Prostate gland (tissue), 2 donors: ENCODE measurements around the gene CDC42BPB. TPM values are rescaled to one million over a fixed set of nuclear protein-coding genes. Genes with fewer than 3 reads are reported as not detected.

ENCODE experiments used
- DNase-seq: peaks from one replicate; pipeline ENCODE4 v3.0.0-alpha.2; 2019; ENCODE audit warnings: low spot score
- H3K27ac ChIP-seq, 2 donors: fragments of 200-600 bp; sonication (generic); 2 replicates each; pipeline ENCODE4 v1.5.1; 2017 to 2019
- H3K27me3 ChIP-seq: fragments of 200-600 bp; sonication (generic); replicated peaks from 2 replicates; pipeline ENCODE4 v1.5.1; 2019; ENCODE audit not compliant: insufficient read depth
- H3K36me3 ChIP-seq, 2 donors: fragments of 200-600 bp; sonication (generic); 1 replicate in 1 of 2; 2 replicates in 1 of 2; pipeline versions ENCODE4 v1.5.1 to v1.8.1; 2017 to 2019
- H3K4me1 ChIP-seq: fragments of 200-600 bp; sonication (generic); replicated peaks from 2 replicates; pipeline ENCODE4 v1.5.1; 2019
- H3K4me3 ChIP-seq, 2 donors: fragments of 200-600 bp; sonication (generic); 2 replicates each; pipeline ENCODE4 v1.5.1; 2017 to 2019
- H3K9me3 ChIP-seq: fragments of 200-600 bp; sonication (generic); 2 replicates; pipeline ENCODE4 v1.5.1; 2017
- CTCF ChIP-seq, 4 experiments: fragments of 200-600 bp in 2 of 4; fragments of 450-650 bp in 2 of 4; sonication (generic) in 2 of 4; IDR thresholded peaks; 1 replicate in 3 of 4; 2 replicates in 1 of 4; pipeline ENCODE4 v1.5.1; 2016 to 2019; ENCODE audit warnings: antibody characterized with exemption in 4 of 4, mild to moderate bottlenecking in 2 of 4, moderate library complexity in 2 of 4
- POLR2A ChIP-seq: fragments of 450-650 bp; IDR thresholded peaks from one replicate; pipeline ENCODE4 v1.6.1; 2016; ENCODE audit warnings: antibody characterized with exemption, mild to moderate bottlenecking
- POLR2AphosphoS5 ChIP-seq: sonication (generic); formaldehyde crosslinking; IDR thresholded peaks from one replicate; pipeline ENCODE4 v1.6.1; 2017; ENCODE audit warnings: antibody characterized with exemption
- WGBS: methylation state at CpG from one replicate; pipeline ENCODE4 v1.1.5; 2018; 5-methylcytosine and 5-hydroxymethylcytosine counted together
- intact Hi-C: fragments of 100-400 bp; cut with DNase I; formaldehyde crosslinking; loops from one replicate; pipeline ENCODE4 v1.14.2; 2022
- total RNA-seq, 2 donors: library from RNA; depleted of rRNA; stranded (reverse); fragments of >200 nt; gene quantifications; one replicate each; pipeline ENCODE4 v1.1.0, GENCODE V29; 2016

Gene CDC42BPB
- total RNA-seq, 2 donors from 2014 or later: 78.9 to 172 TPM

- WGBS: 69% methylated on average over 12 of the region's 12 CpGs
- H3K27me3 ChIP-seq: peaks cover 2% of the 10 kb centered on the region
- no peaks in the 10 kb centered on the region for H3K36me3 ChIP-seq
- no peak overlapping the region for H3K4me3 ChIP-seq
- H3K9me3 ChIP-seq: no peaks in the 10 kb centered on the region
- H3K27ac ChIP-seq: no peak overlapping the region
- intact Hi-C loops: no loop called here
- DNase-seq: no peak
- TF ChIP-seq POLR2AphosphoS5: no peak
- TF ChIP-seq CTCF (IDR thresholded peaks at IDR 0.05): no peak
- no peak for TF ChIP-seq POLR2A
- no peaks in the 10 kb centered on the region for H3K4me1 ChIP-seq
Measured at GRCh38 chr14:103090481-103091020, 33.2 kb upstream of the CDC42BPB start.

- TF ChIP-seq POLR2A (no peak), POLR2AphosphoS5 (no peak), CTCF (IDR thresholded peaks at IDR 0.05) (no peak)
- Histone ChIP-seq H3K27me3 (peaks cover 2% of the 10 kb centered on the region), H3K36me3 (no peaks in the 10 kb centered on the region), H3K4me1 (no peaks in the 10 kb centered on the region), H3K27ac (no peak overlapping the region), H3K9me3 (no peaks in the 10 kb centered on the region), H3K4me3 (no peak overlapping the region)
- intact Hi-C loops: no loop called here
- no peak for DNase-seq
- WGBS: 91% methylated on average over 26 of the region's 28 CpGs
Measured at GRCh38 chr14:103089386-103090335, 32.3 kb upstream of the CDC42BPB start.

GRCh38 chr14:103088921-103089320, 31.6 kb upstream of the CDC42BPB start:
- 92% methylated on average over 5 of the region's 6 CpGs for WGBS
- TF ChIP-seq POLR2A (no peak), CTCF (IDR thresholded peaks at IDR 0.05) (no peak), POLR2AphosphoS5 (no peak)

GRCh38 chr14:103087343-103087835, 30.0 kb upstream of the CDC42BPB start:
- TF ChIP-seq POLR2AphosphoS5 (no peak), POLR2A (no peak), CTCF (IDR thresholded peaks at IDR 0.05) (no peak)
- intact Hi-C loops: no loop called here
- no peak overlapping the region for H3K4me3 ChIP-seq
- H3K27ac ChIP-seq: no peak overlapping the region
- peaks cover 2% of the 10 kb centered on the region for H3K27me3 ChIP-seq
- WGBS: 80% methylated on average over 7 of the region's 13 CpGs
- H3K9me3 ChIP-seq: no peaks in the 10 kb centered on the region
- no peaks in the 10 kb centered on the region for H3K4me1 ChIP-seq
- no peaks in the 10 kb centered on the region for H3K36me3 ChIP-seq
- no peak for DNase-seq

More at GRCh38 chr14:103088921-103089320, 31.6 kb upstream of the CDC42BPB start:
- Histone ChIP-seq H3K27me3 (peaks cover 2% of the 10 kb centered on the region), H3K36me3 (no peaks in the 10 kb centered on the region), H3K9me3 (no peaks in the 10 kb centered on the region), H3K4me3 (no peak overlapping the region), H3K4me1 (no peaks in the 10 kb centered on the region), H3K27ac (no peak overlapping the region)
- DNase-seq: no peak
- intact Hi-C loops: no loop called here
